Astrocyte of the hippocampus (primary cell): ENCODE results near the gene TMEM53.

Experiments
- DNase-seq: peaks from one replicate; pipeline ENCODE4 v3.0.0; 2011; ENCODE audit warnings: low read depth, low spot score

The TMEM53 gene

GRCh38 chr1:44630116-44630515 lies 44.2 kb downstream of the TMEM53 start:
- peak; percentile 29 for DNase-seq

DNA sequence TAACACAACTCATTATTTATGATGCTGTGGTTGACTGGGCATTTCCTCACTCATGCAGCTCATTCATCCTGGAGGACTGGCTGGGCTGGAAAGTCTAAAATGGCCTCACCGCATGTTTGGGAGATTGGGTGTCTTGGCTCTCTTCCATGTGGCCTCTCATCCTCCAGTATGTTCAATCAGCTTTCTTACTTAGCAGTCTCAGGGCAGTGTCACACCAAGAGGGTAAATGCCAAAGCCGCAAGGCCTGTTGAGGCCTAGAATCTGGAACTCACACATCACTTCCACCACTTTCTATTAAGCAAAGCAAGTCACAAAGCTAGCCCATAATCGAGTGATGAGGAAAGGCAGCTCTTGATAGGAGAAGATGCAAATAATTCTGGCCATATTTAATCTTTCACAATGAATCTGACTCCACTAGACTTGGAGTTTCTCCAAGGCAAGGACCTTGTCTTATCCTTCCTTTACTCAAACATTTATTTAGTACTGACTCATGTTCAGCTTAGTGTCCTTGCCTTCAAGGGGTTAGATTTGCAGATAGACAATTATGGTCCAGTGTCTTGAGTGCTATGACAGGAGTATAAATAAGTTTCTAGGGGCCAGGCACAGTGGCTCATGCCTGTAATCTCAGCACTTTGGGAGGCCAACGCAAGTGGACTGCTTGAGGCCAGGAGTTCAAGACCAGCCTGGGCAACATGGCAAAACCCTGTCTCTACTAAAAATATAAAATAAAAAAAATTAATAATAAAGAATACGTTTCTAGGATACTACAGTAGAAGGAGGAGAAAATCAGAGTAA lies 45.1 kb downstream of the TMEM53 start:
- peak; percentile 90 for DNase-seq

DNA sequence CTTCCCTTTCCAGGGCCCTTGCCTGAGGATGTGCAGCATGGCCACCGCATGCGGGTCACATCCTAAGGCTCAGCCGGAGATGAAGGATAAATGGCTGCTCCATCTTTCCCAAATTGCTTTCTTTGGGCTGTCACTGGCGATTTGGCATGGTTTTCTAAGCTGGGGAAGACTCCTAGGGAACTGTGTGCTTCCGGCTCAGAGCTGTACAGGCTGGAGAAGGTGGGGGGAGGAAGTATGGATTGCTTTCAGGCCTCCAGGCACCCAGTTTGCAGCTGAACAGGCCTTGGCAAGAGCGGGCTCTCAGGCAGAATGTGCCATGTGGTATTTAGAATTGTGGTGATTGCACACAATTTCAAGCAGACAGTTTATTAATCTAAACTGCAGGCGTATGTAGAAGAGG lies 48.9 kb downstream of the TMEM53 start:
- no peak for DNase-seq

DNA sequence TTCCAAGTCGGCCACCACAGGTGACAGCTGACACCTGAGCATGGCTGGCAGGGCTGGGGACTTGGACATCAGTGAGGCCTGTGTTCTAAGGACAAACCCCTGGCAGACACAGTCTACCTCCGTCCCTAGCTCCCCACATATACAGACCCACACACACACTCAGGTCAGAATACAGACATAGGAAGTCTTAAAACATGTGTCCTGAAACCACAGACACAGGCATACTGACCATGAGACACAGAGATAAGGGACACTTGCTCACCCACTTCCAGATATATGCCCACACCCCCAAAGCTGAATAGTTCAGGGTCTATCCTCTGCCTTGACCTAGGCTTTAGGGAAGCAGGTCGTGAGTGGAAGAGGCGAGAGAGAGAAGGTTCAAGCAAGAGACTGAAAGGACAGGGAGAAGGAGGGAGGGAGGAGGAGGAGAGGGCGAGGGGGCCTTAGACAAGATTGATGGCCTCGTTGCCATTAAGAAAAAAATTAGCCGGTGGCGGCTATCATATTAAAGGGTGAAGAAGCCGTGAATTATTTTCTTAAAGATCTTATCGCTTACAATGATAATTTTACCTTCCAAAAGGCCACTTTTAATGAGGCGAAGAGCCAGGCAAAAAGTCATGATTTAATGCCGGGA lies 49.9 kb downstream of the TMEM53 start:
- no peak for DNase-seq

DNA sequence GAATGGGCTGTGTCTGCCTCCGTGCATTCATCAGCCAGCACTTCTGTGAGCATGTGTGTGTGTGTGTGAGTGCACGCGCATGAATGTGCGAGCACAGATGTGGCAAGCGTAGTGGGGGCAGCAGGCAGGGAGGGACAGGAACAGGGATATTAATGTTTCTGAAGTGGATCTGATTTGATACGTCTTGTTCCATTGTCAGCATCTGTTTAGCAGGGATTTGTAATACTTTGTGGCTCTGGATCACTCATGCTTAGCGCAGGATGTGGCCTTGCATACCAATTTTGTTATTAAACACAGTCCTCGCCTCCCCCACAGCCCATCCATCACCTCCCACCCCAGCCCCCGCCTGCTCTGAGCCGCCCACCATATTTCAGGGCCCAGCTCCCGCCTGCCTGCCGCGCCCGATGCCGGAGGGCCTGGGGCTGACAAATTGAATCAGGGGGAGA lies 52.4 kb downstream of the TMEM53 start:
- no peak for DNase-seq

GRCh38 chr1:44620072-44620471 lies 54.2 kb downstream of the TMEM53 start:
- DNase-seq: no peak

GRCh38 chr1:44619261-44619900 lies 54.9 kb downstream of the TMEM53 start:
- DNase-seq: peak; percentile 53

DNA sequence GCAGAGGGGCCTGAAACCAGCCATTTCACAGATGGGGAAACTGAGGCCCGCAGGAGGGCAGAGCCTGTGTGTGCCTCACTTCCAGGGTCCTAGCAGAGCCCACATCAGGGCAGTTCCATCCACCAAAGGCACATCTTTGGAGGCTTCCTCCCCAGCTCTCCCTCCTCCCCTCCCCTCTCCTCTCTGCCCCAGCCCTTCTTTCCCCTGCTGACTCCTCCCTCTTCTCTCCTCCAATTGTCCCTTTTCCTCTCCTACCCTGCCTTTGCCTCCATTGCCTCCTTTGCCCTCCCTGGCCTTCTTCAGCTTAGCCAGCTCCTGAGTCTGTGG lies 56.6 kb downstream of the TMEM53 start:
- DNase-seq: no peak

DNA sequence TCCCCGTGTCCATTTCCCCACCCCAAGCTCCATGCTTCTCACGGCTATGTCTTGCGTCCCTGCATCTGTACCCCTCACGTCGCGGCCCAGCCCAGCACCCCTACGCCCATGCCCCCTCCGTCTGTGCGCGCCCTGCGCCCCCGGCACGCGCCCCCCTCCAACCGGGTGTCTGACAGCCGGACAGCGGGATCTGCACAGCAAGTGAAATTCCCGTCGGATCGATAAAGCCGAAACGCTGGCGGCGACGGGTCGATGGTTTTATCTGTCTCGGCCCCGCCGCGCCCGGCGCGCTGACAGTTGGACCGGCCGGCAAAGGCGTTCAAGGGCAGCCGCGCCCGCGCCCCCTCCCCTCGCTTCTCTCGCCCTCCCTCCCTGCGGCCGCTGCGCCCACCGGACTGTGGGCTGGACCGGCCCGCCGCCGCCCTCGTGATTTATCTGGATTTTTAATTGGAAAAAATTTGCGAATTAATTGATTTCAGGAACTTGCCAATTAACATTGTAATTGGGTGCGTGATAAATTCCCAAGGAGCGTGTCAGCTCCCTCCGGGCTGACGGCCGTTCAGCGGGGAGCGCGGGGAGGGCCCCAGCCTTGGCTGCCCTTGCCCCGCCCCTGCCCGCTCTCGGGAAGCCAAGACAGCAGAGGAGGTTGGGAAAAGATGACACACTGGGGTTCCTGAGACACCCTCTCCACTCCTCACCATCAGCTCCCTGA lies 57.1 kb downstream of the TMEM53 start:
- peak; percentile 52 for DNase-seq

DNA sequence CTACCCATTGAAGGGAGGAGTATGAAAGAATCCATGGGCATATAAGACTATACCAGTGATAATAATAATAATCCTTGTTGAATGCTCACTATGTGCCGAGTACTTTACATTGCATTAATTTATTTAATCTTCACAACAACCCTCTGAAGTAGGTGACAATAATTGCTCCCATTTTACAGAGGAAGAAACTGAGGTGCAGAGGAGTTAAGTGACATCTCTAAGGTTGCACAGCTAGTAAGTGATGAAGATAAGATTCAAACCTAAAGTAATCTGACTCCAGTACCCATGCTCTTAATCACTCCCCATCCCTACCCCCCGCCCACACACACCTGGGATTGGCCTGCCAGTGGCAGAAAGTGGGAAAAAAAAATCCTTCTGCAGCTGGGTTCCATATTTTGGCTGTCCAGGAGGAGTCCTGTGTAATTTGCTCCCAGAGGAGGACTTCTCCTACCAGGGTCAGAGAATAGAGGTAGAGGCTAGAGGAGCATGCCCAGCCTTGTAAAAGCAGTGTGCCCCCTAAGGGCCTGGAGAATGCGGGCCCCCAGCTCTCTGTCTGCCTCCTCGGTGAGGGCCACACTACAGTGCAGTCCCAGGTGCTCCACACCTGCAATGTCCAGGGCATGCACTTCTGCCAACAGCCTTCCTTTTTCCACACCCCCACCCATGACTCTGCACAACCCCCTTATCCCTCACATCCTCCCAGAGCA lies 57.8 kb downstream of the TMEM53 start:
- DNase-seq: no peak

GRCh38 chr1:44613941-44614340 lies 60.3 kb downstream of the TMEM53 start:
- DNase-seq: no peak

DNA sequence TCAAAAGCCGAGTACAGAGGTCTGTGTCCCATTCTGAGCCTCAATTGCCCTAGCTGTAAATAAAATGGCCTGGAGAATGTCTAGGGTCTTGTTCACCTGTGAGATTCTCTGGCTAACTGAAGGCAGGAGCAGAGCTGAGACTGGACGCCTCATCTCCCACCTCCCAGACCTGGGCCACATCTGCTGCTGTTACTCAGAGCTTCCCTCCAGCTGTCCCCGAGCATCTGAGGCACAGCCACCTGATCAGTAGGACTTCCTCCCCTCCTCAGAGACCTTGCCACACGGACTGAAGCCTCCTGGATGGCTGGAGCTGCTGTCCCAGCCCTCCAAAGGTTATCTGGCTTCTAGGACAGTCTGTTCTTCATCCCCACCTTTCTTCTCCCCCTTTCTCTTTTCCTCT lies 62.4 kb downstream of the TMEM53 start:
- no peak for DNase-seq

DNA sequence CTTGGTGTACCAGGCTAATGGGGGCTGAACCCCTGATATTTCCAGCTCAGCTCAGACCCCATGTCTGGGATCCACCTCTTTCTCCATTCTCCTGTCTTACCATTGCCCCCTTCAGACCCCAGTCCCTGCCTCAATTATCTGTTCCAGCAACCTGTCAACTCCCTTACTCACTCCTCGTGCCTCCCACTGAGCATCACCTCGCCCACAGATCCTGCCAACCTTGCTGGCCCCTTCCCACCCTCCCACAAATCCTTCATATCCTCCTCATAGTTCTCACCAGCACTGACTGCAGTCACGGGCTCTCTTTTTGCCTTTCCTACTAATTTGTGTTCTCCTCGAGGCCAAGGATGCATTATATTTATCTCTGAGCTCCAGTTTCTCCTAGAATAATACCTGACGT lies 62.9 kb downstream of the TMEM53 start:
- no peak for DNase-seq

DNA sequence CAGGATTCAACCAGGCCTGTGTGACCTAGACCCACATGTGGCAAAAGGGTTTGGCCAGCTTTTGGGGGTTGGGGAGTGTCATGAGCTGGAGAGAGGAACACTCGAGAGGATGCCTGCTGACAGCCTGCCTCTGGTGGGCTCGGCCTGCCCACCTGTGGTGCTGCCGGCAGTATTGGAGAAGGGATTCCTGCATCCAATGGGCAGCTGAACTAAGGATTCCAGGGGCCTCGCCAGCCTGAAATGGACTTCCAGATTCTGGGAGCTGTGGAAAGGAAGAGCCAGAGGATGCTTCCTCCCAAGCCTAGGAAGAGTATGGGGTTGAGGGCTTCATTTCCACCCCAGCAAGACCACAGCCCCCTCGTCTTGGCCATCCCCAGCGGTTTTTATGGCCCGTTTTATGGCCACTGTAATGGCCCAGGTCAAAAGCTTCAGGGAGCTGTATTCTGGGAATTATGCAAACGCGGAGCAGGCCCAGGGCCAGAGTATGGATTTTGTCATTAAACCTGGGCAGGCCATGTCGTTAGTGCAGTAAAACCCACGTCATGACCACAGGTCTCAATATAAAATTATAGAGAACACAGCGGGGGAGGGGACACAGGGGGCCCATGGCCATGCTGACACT lies 63.6 kb downstream of the TMEM53 start:
- no peak for DNase-seq

GRCh38 chr1:44609768-44610526 lies 64.3 kb downstream of the TMEM53 start:
- DNase-seq: no peak

DNA sequence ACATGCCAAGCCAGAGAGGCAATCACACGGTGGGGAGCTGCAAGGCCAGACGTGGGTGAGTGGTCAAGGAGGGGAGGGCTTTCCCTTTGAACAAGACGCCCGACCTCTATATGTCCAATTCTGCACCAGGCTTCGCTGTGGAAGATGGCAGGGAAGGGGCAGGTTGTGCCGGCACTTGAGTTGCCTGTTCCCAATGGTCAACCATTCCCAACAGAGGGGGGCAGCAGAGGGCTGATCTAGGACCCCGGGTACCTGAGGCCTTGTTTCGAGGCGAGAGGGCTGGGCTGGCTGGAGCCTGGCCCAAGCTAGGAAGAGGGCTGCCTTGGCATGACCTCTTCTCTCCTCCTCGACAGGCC lies 64.9 kb downstream of the TMEM53 start:
- DNase-seq: peak; percentile 49

GRCh38 chr1:44608141-44608540 lies 66.1 kb downstream of the TMEM53 start:
- DNase-seq: no peak

DNA sequence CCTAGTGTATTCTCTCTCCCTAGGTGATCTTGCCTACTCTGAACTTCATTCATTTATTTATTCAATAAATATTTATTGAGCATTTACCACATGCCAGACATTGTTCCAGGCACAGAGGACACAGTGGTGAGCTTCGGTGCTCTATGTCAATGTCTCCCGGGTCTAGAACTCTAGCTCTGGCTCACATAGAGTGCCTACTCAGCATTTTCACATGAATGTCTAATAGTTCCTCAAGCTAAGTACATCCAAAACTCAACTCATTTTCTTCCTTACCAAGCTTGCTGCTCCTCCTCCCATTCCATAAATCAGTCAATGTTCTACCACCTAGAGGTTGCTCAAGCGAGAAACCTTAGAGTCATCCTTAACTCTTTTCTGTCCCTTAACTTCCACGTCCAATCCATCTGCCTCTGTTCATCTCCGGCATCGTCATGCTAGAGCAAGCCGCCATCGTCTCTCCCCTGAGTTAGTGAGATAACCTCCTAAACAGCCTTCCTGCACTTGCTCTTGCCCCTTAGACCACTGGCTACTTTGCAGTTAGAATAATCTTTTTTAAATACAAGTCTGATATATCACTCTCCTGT lies 67.5 kb downstream of the TMEM53 start:
- no peak for DNase-seq

GRCh38 chr1:44605914-44606615 lies 68.2 kb downstream of the TMEM53 start:
- no peak for DNase-seq
